Activated CD4-positive, alpha-beta T cell treated with anti-CD3 and anti-CD28 coated beads, Interleukin-2, amount 50 U/mL, for 4 hours (primary cell): ENCODE measurements around the gene ZNF227.
"Not testable (repeated sequence)": the region's sequence is repeated elsewhere in the genome, so short reads cannot be mapped to it uniquely, and the experiment has no call there.

Source experiments
- DNase-seq, 2 experiments: peaks; one replicate each; pipeline ENCODE4 v3.0.0-alpha.2; 2020

Gene ZNF227

GRCh38 chr19:44253392-44253791 lies 41.1 kb downstream of the ZNF227 start:
- not testable (repeated sequence) for DNase-seq

GRCh38 chr19:44254496-44254895 lies 42.2 kb downstream of the ZNF227 start:
- DNase-seq: no peak

- DNase-seq: no peak
Observed at GRCh38 chr19:44255705-44256411, 43.5 kb downstream of the ZNF227 start.

GRCh38 chr19:44258136-44258535 lies 45.8 kb downstream of the ZNF227 start:
- no peak for DNase-seq

GRCh38 chr19:44258835-44259413 lies 46.6 kb downstream of the ZNF227 start:
- no peak for DNase-seq

GRCh38 chr19:44260343-44260681 lies 48.0 kb downstream of the ZNF227 start:
- DNase-seq: no peak

GRCh38 chr19:44260695-44261446 lies 48.5 kb downstream of the ZNF227 start:
- DNase-seq: no peak

GRCh38 chr19:44277331-44277730 lies 65.0 kb downstream of the ZNF227 start:
- DNase-seq: no peak

GRCh38 chr19:44278181-44278690 lies 65.9 kb downstream of the ZNF227 start:
- no peak for DNase-seq

GRCh38 chr19:44280916-44281315 lies 68.6 kb downstream of the ZNF227 start:
- DNase-seq: no peak

- no peak for DNase-seq
Observed at GRCh38 chr19:44282846-44283245, 70.5 kb downstream of the ZNF227 start.

GRCh38 chr19:44284968-44285367 lies 72.6 kb downstream of the ZNF227 start:
- no peak for DNase-seq
